CD1c-positive myeloid dendritic cell (primary cell): ENCODE results near the gene COL1A1.

Experiments
- DNase-seq: peaks from one replicate; pipeline ENCODE4 v3.0.0-alpha.2; 2016; ENCODE audit errors: extremely low spot score

The COL1A1 gene

DNA sequence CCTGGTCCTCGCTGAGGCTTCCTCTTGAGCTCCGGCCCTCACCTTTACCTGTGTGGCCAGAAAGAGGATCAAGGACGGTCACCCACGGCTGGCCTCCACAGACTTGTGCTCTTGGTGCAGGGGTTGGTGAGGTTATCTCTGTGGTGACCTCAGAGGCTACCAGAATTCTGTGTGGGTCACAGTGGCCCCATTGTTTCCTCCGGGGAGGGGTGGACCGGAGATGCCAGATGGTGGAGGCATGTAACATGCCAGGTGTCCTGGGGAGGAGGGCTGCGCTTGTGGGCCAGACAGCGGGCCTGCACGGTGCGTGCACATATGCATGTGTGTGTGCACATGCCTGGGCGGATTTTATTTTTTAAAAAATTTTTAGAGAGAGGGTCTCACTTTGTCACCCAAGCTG lies 29.3 kb downstream of the COL1A1 start:
- no peak for DNase-seq

DNA sequence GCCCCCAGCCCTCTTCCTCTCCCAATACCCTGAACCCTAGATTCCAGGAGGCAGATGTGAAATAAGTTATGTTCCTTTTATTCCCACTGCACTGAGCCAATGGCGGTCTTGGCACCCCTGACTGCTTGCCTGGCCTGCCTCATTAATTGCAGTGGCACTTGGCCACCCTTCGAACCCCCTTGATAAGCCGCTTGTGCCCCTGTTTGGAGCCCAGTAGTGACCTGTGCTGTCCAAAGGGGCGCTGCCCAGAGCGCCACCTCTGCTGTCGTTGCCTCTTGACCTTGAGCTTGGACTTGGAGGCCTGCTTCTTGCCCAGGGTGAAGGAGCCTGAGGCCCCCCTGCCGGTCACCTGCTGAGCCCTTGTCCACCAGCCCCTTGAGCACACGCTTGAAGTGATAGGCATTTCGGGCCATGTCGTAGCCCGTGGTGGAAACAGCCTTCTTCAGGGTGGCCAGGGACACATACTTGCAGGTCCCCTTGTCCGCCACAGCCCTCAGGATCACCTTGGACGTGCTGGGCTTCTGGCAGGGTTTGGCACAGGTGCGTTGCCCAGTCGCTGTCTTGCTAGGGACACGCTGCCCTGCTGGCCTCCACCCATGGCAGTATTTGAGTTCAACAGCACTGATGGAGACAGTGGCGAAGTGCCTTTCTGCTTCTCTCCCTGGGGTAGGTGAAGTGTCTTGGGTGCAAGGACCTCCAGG lies 29.9 kb downstream of the COL1A1 start:
- no peak for DNase-seq

DNA sequence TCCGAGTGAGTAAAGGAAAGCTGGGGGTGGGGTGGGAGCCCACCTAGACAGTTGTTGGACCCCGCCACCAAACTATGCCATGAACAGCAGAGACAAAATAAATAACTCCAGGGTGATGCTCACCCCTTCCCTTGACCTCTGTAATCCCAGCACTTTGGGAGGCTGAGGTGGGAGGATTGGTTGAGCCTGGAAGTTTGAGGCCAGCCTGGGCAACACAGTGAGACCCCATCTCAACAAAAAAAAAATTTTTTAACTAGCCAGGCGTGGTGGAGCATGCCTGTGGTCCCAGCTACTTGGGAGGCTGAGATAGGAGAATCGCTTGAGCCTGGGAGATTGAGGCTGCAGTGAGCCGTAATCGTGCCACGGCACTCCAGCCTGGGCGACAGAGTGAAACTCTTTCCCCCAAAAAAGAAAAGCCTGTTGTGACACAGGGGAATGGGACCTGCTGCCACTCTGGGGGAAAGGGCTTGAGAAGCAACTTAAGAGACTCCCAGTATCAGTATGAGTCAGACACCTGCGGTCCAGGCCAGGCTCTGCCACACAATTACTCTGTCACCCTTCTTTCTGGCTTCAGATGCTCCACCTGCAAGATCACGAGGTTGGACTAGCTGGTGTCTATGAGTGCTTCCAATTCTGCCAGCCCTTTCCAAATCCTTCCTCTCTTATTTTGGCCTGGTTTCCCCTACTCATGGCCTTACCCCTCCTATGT lies 30.6 kb downstream of the COL1A1 start:
- no peak for DNase-seq

DNA sequence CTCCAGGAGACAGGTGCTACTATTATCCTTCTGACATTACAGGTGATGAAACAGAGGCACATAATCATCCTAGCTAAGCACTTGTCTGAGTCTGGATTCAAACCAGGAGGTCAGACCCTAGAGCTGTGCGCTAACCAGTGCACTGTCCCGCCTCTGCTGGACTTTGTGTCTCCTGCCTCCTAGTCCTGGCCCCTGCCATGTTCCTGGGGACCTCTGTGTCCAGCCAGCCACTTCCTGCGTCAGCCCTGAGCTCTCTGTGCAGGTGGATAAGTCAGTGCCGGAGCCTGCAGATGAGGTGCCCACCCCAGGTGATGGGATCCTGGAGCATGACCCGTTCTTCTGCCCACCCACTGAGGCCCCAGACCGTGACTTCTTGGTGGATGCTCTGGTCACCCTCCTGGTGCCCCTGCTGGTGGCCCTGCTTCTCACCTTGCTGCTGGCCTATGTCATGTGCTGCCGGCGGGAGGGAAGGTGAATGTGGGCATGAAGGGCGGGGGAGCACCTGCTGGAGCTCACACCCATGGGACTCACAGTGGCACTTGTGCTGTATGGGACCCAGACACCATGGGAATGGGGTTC lies 31.5 kb downstream of the COL1A1 start:
- DNase-seq: no peak

DNA sequence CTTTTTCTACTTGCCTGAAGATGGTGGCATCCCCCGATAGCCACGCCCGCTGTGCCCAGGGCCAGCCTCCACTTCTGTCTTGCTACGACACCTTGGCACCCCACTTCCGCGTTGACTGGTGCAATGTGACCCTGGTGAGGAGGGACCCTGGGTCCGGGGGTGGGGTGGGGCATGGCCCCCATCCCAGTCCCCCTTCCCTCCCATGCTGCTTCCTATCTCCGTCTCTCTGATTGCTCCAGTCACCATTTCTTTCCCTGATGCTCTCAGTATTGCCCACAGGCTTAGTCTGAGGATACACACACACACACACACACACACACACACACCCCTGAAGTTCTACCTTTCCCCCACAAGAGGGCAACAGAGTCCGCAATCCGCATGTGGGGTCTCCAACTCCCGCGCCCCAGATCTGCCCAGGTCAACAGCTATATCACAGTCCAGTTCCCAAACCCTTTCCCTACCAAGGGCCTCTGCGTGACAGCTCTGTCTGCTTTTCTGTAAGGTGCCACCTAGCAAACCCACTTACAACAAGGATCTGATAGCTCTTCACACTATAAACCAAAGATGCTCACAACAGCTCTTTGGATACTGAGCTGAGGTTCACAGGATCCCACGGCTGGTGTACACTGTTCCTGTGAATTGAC lies 32.2 kb downstream of the COL1A1 start:
- peak; percentile 69 for DNase-seq

DNA sequence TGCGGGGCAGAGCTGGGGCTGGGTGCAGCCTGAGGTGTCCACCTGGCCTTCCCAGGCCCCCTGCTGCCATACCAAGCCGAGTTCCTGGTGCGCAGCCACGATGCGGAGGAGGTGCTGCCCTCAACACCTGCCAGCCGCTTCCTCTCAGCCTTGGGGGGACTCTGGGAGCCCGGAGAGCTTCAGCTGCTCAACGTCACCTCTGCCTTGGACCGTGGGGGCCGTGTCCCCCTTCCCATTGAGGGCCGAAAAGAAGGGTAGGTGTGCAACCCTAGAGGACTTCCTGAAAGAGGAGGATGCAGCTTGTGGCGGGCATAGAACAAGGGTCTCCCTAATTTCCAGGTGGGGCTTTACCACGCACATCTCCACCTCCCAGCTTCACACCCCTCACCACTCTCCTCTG lies 33.1 kb downstream of the COL1A1 start:
- no peak for DNase-seq

DNA sequence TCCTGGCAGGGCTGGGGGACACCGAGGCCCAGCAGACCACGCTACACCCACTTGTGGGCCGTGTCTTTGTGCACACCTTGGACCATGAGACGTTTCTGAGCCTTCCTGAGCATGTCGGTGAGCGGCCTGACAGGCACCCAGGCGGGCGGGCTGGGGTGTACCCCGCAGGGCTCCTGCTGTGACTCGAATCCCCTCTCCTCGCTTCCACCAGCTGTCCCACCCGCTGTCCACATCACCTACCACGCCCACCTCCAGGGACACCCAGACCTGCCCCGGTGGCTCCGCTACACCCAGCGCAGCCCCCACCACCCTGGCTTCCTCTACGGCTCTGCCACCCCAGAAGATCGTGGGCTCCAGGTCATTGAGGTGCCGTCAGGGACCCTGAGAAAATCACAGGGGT lies 34.1 kb downstream of the COL1A1 start:
- no peak for DNase-seq

DNA sequence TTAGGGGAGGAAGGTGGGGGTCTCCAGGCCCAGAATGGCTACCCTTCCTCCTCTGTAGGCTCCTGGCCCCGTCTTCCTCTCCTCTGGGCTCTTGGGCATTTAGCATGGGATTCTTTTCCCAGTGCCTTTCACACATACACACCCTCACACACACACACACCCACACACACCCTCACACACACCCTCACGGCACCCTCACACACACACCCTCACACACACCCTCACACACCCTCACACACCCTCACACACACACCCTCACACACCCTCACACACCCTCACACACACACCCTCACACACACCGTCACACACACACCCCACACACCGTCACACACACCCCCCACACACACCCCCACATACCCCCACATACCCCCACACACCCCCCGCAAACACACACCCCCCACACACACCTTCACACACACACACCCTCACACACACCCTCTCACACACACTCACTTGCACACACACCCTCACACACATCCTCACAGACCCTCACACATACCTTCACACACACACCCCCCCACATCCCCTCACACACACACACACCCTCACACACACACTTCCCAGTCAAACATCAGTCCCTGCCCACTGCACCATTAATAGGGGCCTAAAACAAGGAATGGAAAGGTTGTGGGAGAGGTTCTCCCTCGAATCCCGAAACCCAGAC lies 34.8 kb downstream of the COL1A1 start:
- no peak for DNase-seq

DNA sequence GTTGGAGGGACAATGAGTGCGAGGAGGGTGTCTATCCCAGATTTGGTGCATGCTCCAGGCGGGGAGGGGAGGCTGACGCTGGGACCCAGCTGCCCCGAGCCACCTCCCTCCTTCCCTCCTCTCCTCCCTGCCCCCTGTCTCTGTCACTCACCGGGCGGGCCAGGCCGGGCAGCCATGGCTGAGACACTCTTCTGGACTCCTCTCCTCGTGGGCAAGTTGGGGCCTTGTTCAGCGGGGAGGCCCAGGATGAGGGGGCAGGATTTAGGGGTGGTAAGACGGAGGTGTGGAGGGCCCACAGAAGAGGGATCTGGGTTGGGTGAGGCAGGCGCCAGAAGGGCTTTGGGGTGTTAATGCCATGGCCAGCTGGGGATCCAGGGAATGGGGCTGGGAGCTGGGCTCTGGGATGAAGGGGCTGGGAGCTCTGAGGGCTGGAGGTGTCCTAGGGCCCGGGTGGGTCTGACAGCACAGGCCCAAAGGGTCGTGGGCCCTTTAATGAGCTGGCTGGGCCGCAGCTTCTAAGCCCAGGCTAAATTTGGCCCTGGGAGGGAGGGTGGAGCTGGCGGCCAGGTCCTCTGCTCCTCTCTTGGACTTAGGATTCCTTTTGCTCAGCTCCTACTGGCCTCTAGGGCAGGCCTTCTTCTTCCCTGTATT lies 35.4 kb downstream of the COL1A1 start, which contains the start of gene SGCA:
SGCA (plus strand) TSS at position 139 of the 651 bp plus-strand sequence; CDS start at position 175, 36 bp downstream.
- DNase-seq: no peak

DNA sequence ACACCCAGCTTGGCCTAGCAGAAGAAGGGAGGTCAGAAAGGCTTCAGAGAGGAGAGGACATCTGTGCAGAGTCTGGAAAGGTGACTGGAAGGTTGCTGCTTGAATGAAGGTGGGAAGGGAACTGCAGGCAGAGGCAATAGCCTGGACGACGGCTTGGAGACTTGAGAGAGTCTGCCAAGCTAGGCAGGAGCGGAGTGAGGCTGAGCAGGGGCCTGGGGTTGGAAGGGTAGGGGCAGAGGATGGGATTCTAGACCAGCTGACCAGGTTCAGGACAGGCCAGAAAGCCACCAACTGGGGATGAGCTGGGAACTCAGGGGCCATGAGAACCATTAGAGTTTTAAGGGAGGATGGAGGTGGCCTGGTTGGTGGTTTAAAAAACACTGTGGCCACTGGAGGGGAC lies 36.0 kb downstream of the COL1A1 start:
- no peak for DNase-seq

DNA sequence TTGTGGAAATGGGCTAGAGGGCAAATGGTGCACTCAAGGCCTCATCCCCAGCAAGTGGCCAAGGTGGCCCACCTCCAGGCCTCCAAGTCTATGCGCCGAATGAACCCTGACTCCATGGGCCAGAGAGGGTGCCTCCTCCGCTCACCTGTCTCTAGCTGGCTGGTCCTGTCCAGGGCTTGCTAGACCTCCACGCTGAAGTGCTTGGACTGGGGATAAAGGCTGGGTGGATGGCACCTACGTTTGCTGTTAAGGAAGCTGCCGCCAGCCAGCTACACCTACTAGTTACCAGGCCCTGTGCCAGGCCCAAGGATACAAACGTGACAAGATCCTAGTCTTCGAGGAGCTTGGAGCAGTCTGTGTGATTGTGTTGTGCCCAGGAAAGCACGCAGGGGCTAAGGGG lies 36.4 kb downstream of the COL1A1 start:
- DNase-seq: no peak

DNA sequence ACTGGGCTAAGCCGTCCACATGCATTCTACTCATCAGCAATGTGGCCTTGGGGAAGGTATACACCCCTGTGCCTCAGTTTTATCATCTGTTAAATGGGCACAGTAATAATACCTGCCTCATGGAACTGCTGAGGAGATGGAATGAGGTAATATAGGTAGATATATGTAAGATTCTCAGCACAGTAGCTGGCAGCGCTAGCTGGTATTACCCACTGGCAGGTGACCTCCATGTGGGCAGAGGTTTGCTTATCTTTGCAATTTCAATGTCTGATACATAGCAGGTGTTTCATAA lies 36.8 kb downstream of the COL1A1 start:
- DNase-seq: no peak

DNA sequence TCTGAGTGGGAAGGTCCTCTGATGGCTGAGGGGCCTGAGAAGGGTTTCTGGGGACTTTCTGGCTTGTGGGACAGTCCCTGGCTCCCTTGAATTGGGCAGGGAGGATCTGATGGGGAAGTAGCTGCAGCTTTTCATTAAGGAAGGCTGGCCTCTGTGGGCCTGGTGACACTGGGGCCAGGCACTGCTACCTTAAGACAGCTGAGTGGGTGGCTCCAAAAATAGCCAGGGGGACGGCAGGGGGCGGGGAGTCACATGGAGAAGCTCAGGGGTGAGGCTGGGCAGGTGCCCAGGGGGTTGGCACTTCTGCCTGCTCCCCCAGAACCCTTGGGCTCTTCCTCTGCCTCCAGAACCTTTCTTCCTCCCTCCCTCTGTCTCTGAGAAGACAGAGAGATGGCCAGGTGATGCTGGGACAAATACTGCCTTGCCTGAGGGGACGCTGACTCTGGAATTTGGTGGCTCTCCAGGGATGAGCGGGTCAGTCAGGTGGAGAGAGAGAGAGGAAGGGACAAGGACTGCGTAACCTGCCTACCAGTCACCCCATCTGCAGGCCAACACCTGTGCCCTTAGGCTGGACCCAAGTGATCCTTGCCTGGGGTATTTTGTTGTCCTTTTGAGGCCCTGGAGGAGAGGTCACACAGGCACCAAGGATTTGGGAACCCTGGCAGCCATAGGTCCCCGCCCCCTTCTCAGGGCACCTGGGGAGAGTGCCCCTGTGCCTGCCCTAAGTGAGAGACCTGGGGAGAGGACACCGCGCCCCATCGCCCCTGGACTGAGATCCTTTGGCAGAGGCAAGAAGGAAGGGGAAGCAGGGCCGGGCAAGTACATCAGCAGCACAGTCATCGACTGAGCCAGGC lies 37.4 kb downstream of the COL1A1 start:
- DNase-seq: peak; percentile 62

DNA sequence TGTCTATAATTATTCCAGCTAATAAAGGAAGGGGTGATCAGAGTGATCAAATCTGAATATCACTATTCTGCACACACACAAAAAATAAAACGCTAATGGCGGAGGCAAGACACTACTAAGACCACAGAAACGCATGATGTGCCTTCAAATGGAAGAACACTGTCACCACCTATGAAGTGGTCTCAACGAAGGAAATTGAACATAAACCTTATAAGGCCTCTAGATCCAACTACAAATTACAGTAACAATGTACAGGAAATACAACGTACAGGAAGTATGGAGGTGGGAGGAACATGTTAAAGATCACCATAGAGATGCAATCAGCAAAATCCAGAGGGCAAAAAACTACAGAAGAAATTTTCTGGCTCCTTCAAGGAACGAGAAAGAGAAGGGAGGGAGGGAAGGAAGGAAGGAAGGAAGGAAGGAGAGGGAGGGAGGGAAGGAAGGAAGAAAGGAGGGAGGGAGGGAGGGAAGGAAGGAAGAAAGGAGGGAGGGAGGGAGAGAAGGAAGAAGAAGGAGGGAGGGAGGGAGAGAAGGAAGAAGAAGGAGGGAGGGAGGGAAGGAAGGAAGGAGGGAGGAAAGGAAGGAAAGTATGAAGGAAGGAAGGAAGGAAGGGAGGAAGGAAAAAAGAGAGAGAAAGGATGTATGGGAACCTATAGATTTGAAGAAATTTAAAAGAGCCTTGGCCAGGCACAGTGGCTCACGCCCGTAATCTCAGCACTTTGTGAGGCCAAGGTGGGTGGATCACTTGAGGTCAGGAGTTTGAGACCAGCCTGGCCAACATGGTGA lies 38.8 kb downstream of the COL1A1 start:
- no peak for DNase-seq

DNA sequence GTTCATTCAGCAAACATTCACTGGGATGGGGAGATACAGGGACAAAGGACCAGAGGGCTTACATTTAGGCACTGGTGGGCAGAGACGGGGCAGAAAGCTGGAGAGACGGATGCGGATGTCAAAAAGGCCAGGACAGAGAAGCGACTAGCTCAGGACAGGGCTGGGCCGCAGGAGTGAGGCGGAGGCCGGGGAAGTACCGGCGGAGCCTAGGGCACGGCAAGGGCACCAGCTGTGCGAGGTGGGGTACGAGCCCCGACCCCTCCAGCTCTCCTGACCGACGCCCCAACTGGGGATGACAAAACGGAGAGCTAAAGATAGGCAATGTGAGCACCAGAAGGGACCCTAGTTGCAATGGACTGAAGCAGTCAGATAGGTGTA lies 39.5 kb downstream of the COL1A1 start:
- no peak for DNase-seq

DNA sequence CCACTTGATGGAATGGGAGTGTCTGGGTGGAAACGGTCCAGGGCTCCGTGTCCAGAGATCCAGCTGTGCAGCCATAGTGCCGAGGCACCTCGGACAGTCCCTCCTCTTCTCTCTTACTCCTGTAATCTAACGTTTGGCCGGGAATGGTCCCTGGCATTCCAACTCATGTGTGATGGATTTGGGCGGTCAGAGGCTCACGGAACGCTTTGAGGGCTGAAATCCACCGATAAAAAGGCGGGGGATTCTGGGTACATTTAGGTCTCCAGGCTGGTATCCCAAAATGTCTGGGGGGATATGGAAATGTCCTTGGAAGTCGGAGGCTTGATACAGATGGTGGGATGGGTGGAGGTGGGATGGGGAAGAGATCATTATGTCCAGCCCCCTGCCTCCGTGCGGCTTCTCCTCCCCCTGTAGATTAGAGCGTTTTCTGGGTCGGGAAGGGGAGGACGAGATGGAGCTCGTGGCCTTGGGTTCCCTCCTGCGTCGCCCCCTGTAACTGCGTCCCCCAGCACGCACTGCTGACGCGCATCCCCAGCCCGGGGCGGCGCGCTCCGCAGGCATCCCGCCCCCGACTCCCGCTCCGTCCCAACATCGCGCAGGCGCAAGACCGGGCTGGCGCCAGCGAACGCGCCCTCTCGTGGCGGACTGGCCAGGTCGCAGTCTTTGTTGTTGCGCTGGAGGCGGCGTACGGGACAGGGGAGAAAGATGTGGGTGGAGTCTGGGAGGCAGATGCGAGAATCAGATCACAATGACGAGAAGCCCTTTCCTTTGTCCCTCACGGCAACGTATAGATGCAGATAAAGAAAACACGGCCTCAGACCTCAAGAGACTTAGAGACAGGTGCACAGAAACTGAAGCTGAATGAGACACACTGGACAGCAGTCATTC lies 40.2 kb downstream of the COL1A1 start:
- DNase-seq: peak; percentile 97

DNA sequence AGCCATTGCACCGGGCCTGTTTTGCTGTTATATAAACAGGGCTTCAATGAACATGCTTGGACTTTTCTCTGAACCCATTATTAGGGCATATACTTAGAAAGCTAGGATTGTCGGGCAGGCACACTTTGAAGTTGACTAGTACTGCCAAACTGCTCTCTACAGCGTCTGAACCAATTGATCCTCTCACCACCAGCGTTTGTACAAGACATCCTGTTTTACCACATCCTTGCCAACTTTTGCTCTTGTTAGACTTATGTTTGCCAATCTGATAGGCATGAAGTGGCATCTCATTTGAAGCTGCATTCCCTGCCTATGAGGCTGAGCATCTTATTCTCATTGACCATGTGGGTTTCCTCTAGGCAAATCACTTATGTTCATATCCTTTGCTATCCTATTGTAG lies 43.5 kb downstream of the COL1A1 start:
- DNase-seq: no peak

DNA sequence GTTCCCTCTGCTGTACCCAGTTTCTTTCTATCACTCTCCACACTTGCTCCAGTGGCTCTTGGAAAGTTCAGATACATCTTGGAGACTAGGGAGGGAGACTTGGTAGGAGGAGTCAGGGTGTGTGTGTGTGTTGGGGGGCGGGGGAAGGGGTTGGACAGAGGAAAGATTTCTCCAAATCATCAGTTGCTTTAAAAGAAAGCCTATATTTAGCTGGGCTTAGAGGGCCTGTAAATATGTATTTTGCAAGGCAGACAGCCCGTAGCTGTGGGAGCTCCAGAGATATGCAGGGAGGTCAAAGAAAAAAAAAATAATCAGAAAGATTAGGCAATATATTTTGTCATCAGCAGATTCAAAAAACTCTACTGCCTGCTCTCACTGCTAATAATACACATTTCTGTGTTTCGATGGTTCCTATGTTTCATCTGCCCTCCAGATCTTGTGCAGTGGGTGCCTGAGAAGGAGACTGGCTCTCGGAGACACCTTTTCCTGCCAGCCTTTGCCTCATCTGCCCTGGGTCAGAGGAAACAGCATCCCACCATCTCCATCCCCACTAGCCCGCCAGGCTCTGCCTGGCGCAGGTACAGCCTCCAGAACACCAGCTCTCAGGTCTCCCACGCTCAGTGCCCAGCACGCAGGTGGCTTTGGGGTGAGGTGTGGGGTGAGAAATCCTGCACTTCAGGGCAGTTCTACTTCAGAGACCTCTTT lies 46.2 kb downstream of the COL1A1 start:
- DNase-seq: no peak
